ACC112 (cell line): ENCODE measurements around the gene ZNF217.
"Not testable (repeated sequence)": the region's sequence is repeated elsewhere in the genome, so short reads cannot be mapped to it uniquely, and the experiment has no call there.

ENCODE experiments used
- H2AFZ ChIP-seq: fragments of 200-600 bp; sonication (generic); one replicate; pipeline ENCODE4 v1.6.0; 2017; ENCODE audit warnings: antibody characterized with exemption, low read length; ENCODE audit not compliant: unreplicated experiment
- H3K27ac ChIP-seq: fragments of 200-600 bp; sonication (generic); 2 replicates; pipeline ENCODE4 v1.5.1; 2014; ENCODE audit warnings: low read depth, mild to moderate bottlenecking, antibody characterized with exemption, low read length, moderate library complexity
- H3K27me3 ChIP-seq: fragments of 200-600 bp; sonication (generic); 2 replicates; pipeline ENCODE4 v1.6.1; 2014; ENCODE audit warnings: mild to moderate bottlenecking, antibody characterized with exemption, low read length, moderate library complexity, mixed read lengths; ENCODE audit not compliant: insufficient read depth
- H3K36me3 ChIP-seq: fragments of 200-600 bp; sonication (generic); 2 replicates; pipeline ENCODE4 v1.6.1; 2016; ENCODE audit warnings: mild to moderate bottlenecking, antibody characterized with exemption, low read length, moderate library complexity, mixed read lengths; ENCODE audit not compliant: insufficient read depth
- H3K4me1 ChIP-seq: fragments of 200-600 bp; sonication (generic); one replicate; pipeline ENCODE4 v1.6.1; 2016; ENCODE audit warnings: low read length, mixed read lengths; ENCODE audit not compliant: insufficient read depth, unreplicated experiment, control insufficient read depth
- H3K4me3 ChIP-seq: fragments of 200-600 bp; sonication (generic); 2 replicates; pipeline ENCODE4 v1.5.1; 2014; ENCODE audit warnings: mild to moderate bottlenecking, low read depth, low read length
- H3K79me2 ChIP-seq: fragments of 200-600 bp; sonication (generic); one replicate; pipeline ENCODE4 v1.6.0; 2016; ENCODE audit warnings: low read length; ENCODE audit not compliant: control insufficient read depth, unreplicated experiment, insufficient read depth

Gene ZNF217

GRCh38 chr20:53539516-53539915, 54.1 kb downstream of the ZNF217 start:
- Histone ChIP-seq H3K27ac (no peak overlapping the region), H3K4me1 (no peaks in the 10 kb centered on the region), H3K4me3 (no peak overlapping the region), H3K27me3 (no peaks in the 10 kb centered on the region), H3K36me3 (no peaks in the 10 kb centered on the region), H2AFZ (no peak overlapping the region), H3K79me2 (no peaks in the 10 kb centered on the region)

- not testable (repeated sequence) for H3K36me3 ChIP-seq, H3K27me3 ChIP-seq, H3K4me3 ChIP-seq, H3K4me1 ChIP-seq, H3K79me2 ChIP-seq, H2AFZ ChIP-seq, H3K27ac ChIP-seq
These were observed 57.3 kb downstream of the ZNF217 start for GRCh38 chr20:53536382-53536781.

- Histone ChIP-seq H3K36me3 (no peaks in the 10 kb centered on the region), H3K27ac (no peak overlapping the region), H3K4me1 (no peaks in the 10 kb centered on the region), H3K4me3 (no peak overlapping the region), H3K27me3 (no peaks in the 10 kb centered on the region), H2AFZ (no peak overlapping the region), H3K79me2 (no peaks in the 10 kb centered on the region)
These were observed 57.8 kb downstream of the ZNF217 start for GRCh38 chr20:53535878-53536277.

GRCh38 chr20:53534037-53534436, 59.6 kb downstream of the ZNF217 start:
- Histone ChIP-seq H2AFZ (no peak overlapping the region), H3K4me3 (no peak overlapping the region), H3K79me2 (no peaks in the 10 kb centered on the region), H3K27me3 (no peaks in the 10 kb centered on the region), H3K27ac (no peak overlapping the region), H3K4me1 (no peaks in the 10 kb centered on the region), H3K36me3 (no peaks in the 10 kb centered on the region)

GRCh38 chr20:53533500-53533899, 60.1 kb downstream of the ZNF217 start:
- H3K79me2 ChIP-seq: no peaks in the 10 kb centered on the region
- no peaks in the 10 kb centered on the region for H3K36me3 ChIP-seq
- H2AFZ ChIP-seq: no peak overlapping the region
- no peaks in the 10 kb centered on the region for H3K27me3 ChIP-seq
- no peak overlapping the region for H3K27ac ChIP-seq
- no peak overlapping the region for H3K4me3 ChIP-seq
- no peaks in the 10 kb centered on the region for H3K4me1 ChIP-seq

GRCh38 chr20:53532654-53533312, 60.9 kb downstream of the ZNF217 start:
- H3K27ac ChIP-seq, H3K36me3 ChIP-seq, H3K27me3 ChIP-seq, H3K4me1 ChIP-seq, H3K4me3 ChIP-seq, H2AFZ ChIP-seq, H3K79me2 ChIP-seq: not testable (repeated sequence)

GRCh38 chr20:53530440-53530839, 63.2 kb downstream of the ZNF217 start:
- Histone ChIP-seq H3K79me2 (no peaks in the 10 kb centered on the region), H3K27ac (no peak overlapping the region), H3K27me3 (no peaks in the 10 kb centered on the region), H3K4me1 (no peaks in the 10 kb centered on the region), H3K4me3 (no peak overlapping the region), H3K36me3 (no peaks in the 10 kb centered on the region), H2AFZ (no peak overlapping the region)

GRCh38 chr20:53529658-53530057, 64.0 kb downstream of the ZNF217 start:
- no peak overlapping the region for H2AFZ ChIP-seq
- H3K79me2 ChIP-seq: no peaks in the 10 kb centered on the region
- no peak overlapping the region for H3K4me3 ChIP-seq
- H3K27me3 ChIP-seq: no peaks in the 10 kb centered on the region
- H3K27ac ChIP-seq: no peak overlapping the region
- H3K4me1 ChIP-seq: no peaks in the 10 kb centered on the region
- no peaks in the 10 kb centered on the region for H3K36me3 ChIP-seq

GRCh38 chr20:53527196-53527595, 66.4 kb downstream of the ZNF217 start:
- H3K36me3 ChIP-seq: no peaks in the 10 kb centered on the region
- no peaks in the 10 kb centered on the region for H3K4me1 ChIP-seq
- H3K79me2 ChIP-seq: no peaks in the 10 kb centered on the region
- H3K4me3 ChIP-seq: no peak overlapping the region
- H2AFZ ChIP-seq: no peak overlapping the region
- H3K27me3 ChIP-seq: no peaks in the 10 kb centered on the region
- no peak overlapping the region for H3K27ac ChIP-seq

GRCh38 chr20:53524589-53525312, 68.9 kb downstream of the ZNF217 start:
- Histone ChIP-seq H3K36me3 (no peaks in the 10 kb centered on the region), H3K4me3 (no peak overlapping the region), H3K27ac (no peak overlapping the region), H2AFZ (no peak overlapping the region), H3K27me3 (no peaks in the 10 kb centered on the region), H3K79me2 (no peaks in the 10 kb centered on the region), H3K4me1 (no peaks in the 10 kb centered on the region)

GRCh38 chr20:53523615-53524014, 70.0 kb downstream of the ZNF217 start:
- H3K27ac ChIP-seq, H3K79me2 ChIP-seq: not testable (repeated sequence)

More at GRCh38 chr20:53523615-53524014, 70.0 kb downstream of the ZNF217 start:
- H3K4me3 ChIP-seq, H3K27me3 ChIP-seq, H2AFZ ChIP-seq, H3K36me3 ChIP-seq, H3K4me1 ChIP-seq: not testable (repeated sequence)
